Stimulated activated CD4-positive, alpha-beta T cell treated with anti-CD3 and anti-CD28 coated beads, Interleukin-1b, Interleukin-23, amount 100 ng/mL, for 24 hours (primary cell): ENCODE data around the gene COG5.

Source experiments
- DNase-seq, 4 experiments: peaks; one replicate each; pipeline ENCODE4 v3.0.0-alpha.2; 2020; ENCODE audit warnings: low read depth in 4 of 4, low spot score in 1 of 4

Gene COG5

GRCh38 chr7:107194052-107194451 lies 369.7 kb downstream of the COG5 start:
- DNase-seq, result no peak

- DNase-seq, result no peak
Measured at GRCh38 chr7:107190090-107190489, 373.6 kb downstream of the COG5 start.

- no peak for DNase-seq
Measured at GRCh38 chr7:107187774-107188173, 375.9 kb downstream of the COG5 start.

- DNase-seq, result no peak
Measured at GRCh38 chr7:107186240-107186639, 377.5 kb downstream of the COG5 start.

- DNase-seq, result no peak
Measured at GRCh38 chr7:107185716-107186115, 378.0 kb downstream of the COG5 start.

GRCh38 chr7:107181172-107181571 lies 382.5 kb downstream of the COG5 start:
- no peak for DNase-seq

- peak; percentile 30 to 57 (median 48) for DNase-seq
Measured at GRCh38 chr7:107180378-107180777, 383.3 kb downstream of the COG5 start.

- no peak for DNase-seq
Measured at GRCh38 chr7:107179326-107180164, 384.2 kb downstream of the COG5 start.

GRCh38 chr7:107173691-107174406 lies 389.9 kb downstream of the COG5 start:
- no peak for DNase-seq

GRCh38 chr7:107173191-107173590 lies 390.5 kb downstream of the COG5 start:
- DNase-seq, result no peak

GRCh38 chr7:107172276-107173032 lies 391.3 kb downstream of the COG5 start:
- DNase-seq, result no peak

- no peak for DNase-seq
Measured at GRCh38 chr7:107171496-107171895, 392.2 kb downstream of the COG5 start.

- no peak for DNase-seq
Measured at GRCh38 chr7:107170051-107170915, 393.4 kb downstream of the COG5 start.

- peak; percentile 61 to 80 (median 70) for DNase-seq
Measured at GRCh38 chr7:107169120-107170050, 394.3 kb downstream of the COG5 start.

- DNase-seq, result peak; percentile 92 to 95 (median 94)
Measured at GRCh38 chr7:107168233-107169119, 395.2 kb downstream of the COG5 start, which contains the start of gene HBP1. HBP1 (plus strand) TSS chr7:107169003; CDS start chr7:107179894, 10,891 bp downstream.

- peak; percentile 28 to 42 (median 38) for DNase-seq
Measured at GRCh38 chr7:107167483-107168232, 396.1 kb downstream of the COG5 start.

- DNase-seq, result no peak
Measured at GRCh38 chr7:107166736-107167426, 396.8 kb downstream of the COG5 start.
